Measurements from ENCODE around the gene RPS15. TPM values are rescaled to one million over a fixed set of nuclear protein-coding genes. Genes with fewer than 3 reads are reported as not detected.

The RPS15 gene
- total RNA-seq, 1 donor from 2014 or later, result 1,137 TPM

DNA sequence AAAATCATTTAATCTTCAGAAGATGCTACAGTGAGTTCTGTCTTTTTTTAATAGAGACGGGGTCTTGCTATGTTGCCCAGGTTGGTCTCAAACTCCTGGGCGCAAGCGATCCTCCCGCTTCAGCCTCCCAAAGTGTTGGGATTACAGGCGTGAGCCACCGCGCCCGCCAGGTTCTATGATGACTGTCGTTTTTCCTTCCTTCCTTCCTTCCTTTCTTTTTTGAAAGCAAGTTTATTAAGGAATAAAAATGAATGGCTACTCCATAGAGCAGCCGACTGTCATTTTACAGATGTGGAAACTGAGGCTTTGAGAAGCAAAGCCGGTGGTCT, 36.3 kb upstream of the RPS15 start:
- intact Hi-C loops (cut with micrococcal nuclease), result no loop called here

DNA sequence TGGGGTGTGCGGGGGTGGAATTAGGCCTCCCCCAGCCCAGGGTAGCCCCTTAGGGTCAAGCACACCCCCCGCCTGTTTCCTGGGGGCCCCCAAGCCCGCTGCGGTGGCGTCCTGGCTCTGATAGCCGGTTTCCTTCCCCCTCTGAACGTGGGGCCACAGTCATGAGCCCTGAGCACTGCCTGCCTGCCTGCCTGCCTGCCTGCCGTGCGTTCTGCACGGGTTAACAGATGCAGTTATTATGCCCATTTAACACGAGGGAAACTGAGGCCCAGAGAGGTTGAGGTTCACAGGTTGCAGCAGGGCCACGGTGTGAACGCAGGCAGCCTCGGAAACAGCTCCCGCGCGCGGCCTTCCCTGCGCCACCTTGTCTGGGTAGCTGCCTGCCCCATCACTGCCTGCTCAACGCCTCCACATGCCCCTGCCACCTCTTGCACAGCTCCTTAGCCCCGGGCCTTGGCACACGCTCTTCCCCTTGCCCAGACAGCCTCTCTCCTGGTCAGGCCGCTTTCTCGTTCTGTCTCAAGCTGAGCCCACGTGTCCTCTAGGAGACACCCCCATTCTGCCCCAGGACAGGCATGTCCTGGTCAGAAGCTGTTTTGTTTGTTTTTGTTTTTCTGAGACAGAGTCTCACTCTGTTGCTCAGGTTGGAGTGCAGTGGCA, 35.7 kb upstream of the RPS15 start:
- intact Hi-C loops (cut with micrococcal nuclease), result no loop called here

GRCh38 chr19:1406774-1407527, 31.2 kb upstream of the RPS15 start:
- intact Hi-C loops (cut with micrococcal nuclease), result loop anchor here (1.0 to 2.0 kb wide), 9 partner anchors 24 to 835 kb away; partner anchors contain the start of genes BSG, IZUMO4, MOB3A and NDUFS7

- intact Hi-C loops (cut with micrococcal nuclease), result loop anchor here (1.0 to 2.0 kb wide), 8 partner anchors 24 to 835 kb away; partner anchors contain the start of genes BSG, IZUMO4, MOB3A and NDUFS7
Observed at GRCh38 chr19:1407528-1408299, 30.5 kb upstream of the RPS15 start, which contains the start of gene DAZAP1. Gene DAZAP1, plus strand, starts transcription at chr19:1407586. Its CDS starts 188 bp downstream, at chr19:1407774.

GRCh38 chr19:1408300-1409203, 29.6 kb upstream of the RPS15 start:
- intact Hi-C loops (cut with micrococcal nuclease), result no loop called here

DNA sequence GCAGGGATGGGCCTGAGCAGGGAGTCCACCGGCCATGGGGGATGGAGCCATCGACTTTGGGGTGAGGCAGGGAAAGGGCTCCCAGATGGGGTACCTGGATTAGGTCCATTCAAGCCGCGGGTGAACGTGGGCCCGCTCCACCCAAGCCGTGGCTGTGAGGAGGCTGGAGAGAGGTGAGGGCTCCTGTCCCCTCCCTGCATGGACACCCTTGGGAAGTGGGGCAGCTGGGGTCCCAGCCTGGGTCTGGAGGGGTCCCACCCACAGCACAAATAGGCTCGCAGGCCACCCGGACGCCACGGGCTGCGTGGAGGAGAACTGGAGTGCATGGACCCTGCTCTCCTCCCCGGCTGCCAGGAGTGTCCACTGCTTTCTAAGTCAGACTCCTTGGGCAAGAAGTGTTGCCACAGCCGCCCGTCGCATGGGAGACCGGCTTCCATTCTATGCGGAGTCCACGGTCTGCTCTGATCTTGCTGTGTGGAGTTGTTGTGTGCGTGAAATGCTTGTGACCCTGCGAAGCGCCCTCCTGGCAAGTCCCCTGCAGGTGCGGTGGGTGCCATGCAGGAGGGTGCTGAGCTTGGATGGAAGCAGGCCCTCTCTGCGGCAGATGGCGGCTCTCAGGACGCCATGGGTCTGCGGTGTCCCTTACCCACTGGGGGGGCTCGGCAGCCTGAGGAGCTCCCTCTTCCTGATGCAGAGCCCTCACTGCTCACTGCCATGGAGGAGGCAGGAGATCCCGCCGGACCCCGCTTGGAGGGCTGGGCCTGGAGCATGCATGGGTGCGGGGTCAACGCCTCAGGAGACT, 28.8 kb upstream of the RPS15 start:
- intact Hi-C loops (cut with micrococcal nuclease), result no loop called here

GRCh38 chr19:1410136-1410786, 27.9 kb upstream of the RPS15 start:
- intact Hi-C loops (cut with micrococcal nuclease), result no loop called here

- intact Hi-C loops (cut with micrococcal nuclease), result no loop called here
Observed at GRCh38 chr19:1410789-1411188, 27.4 kb upstream of the RPS15 start.

GRCh38 chr19:1411255-1412191, 26.7 kb upstream of the RPS15 start:
- intact Hi-C loops (cut with micrococcal nuclease), result no loop called here

GRCh38 chr19:1412323-1412923, 25.8 kb upstream of the RPS15 start:
- intact Hi-C loops (cut with micrococcal nuclease), result no loop called here

GRCh38 chr19:1412995-1413800, 25.0 kb upstream of the RPS15 start:
- intact Hi-C loops (cut with micrococcal nuclease), result no loop called here

GRCh38 chr19:1416014-1416841, 22.0 kb upstream of the RPS15 start:
- intact Hi-C loops (cut with micrococcal nuclease), result no loop called here

- intact Hi-C loops (cut with micrococcal nuclease), result no loop called here
Observed at GRCh38 chr19:1417145-1417544, 21.1 kb upstream of the RPS15 start.

- intact Hi-C loops (cut with micrococcal nuclease), result no loop called here
Observed at GRCh38 chr19:1417681-1418495, 20.3 kb upstream of the RPS15 start.

- intact Hi-C loops (cut with micrococcal nuclease), result no loop called here
Observed at GRCh38 chr19:1418496-1418775, 19.8 kb upstream of the RPS15 start.

Measured in T-helper 1 cell treated with Interleukin-12 subunit alpha and Interleukin-12 subunit beta and Interleukin-4 antibody, amounts not matched to agents 30 ng/mL and 1 ng/mL, for 36 hours (primary cell).